Muscle layer of colon (tissue), 2 donors: ENCODE results near the gene TMEM51.

Experiments used
- H3K27ac ChIP-seq: one replicate; pipeline ENCODE4 v1.7.0; 2013; ENCODE audit warnings: low read depth, mild to moderate bottlenecking, low read length, moderate library complexity
- H3K27me3 ChIP-seq, 2 donors: one replicate each; pipeline ENCODE4 v1.7.0; 2013; ENCODE audit warnings: low read length in 2 of 2, mild to moderate bottlenecking in 2 of 2; ENCODE audit not compliant: insufficient read depth in 2 of 2, control insufficient read depth in 1 of 2
- H3K36me3 ChIP-seq: one replicate; pipeline ENCODE4 v1.7.0; 2013; ENCODE audit warnings: mild to moderate bottlenecking, low read length; ENCODE audit not compliant: insufficient read depth
- H3K4me1 ChIP-seq: one replicate; pipeline ENCODE4 v1.7.0; 2013; ENCODE audit warnings: mild to moderate bottlenecking, low read length; ENCODE audit not compliant: insufficient read depth
- H3K4me3 ChIP-seq, 2 donors: one replicate each; pipeline ENCODE4 v1.7.0; 2013; ENCODE audit warnings: low read length in 2 of 2, low read depth in 1 of 2, mild to moderate bottlenecking in 1 of 2, moderate library complexity in 1 of 2
- H3K9ac ChIP-seq: one replicate; pipeline ENCODE4 v1.7.0; 2013; ENCODE audit warnings: low read length
- H3K9me3 ChIP-seq: one replicate; pipeline ENCODE4 v1.7.0; 2013; ENCODE audit warnings: mild to moderate bottlenecking, low read length
- donor health status: abdominal sarcoma.
- donor health status: Adenocarcinoma of cecum.

The TMEM51 gene

DNA sequence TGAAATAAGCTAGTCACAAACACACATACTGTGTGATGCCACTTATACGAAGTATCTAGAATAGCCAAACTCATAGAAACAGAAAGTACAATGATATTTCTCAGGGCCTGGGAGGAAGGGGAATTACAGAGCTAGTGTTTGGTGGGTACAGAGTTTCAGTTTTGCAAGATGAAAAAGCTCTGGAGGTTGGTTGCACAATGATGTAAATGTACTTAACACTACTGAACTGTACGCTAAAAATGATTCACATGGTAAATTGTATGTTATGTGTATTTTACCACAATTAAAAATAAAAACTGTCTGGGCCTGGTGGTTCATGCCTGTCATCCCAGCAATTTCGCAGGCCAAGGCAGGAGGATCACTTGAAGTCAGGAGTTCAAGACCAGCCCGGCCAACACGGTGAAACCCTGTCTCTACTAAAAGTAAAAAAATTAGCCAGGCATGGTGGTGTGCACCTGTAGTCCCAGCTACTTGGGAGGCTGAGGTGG, 78.2 kb downstream of the TMEM51 start:
- Histone ChIP-seq H3K4me3 (no peak overlapping the region), H3K4me1 (no peaks in the 10 kb centered on the region), H3K27ac (no peak overlapping the region), H3K9ac (no peak overlapping the region), H3K9me3 (no peaks in the 10 kb centered on the region), H3K27me3 (no peaks in the 10 kb centered on the region), H3K36me3 (no peaks in the 10 kb centered on the region)

DNA sequence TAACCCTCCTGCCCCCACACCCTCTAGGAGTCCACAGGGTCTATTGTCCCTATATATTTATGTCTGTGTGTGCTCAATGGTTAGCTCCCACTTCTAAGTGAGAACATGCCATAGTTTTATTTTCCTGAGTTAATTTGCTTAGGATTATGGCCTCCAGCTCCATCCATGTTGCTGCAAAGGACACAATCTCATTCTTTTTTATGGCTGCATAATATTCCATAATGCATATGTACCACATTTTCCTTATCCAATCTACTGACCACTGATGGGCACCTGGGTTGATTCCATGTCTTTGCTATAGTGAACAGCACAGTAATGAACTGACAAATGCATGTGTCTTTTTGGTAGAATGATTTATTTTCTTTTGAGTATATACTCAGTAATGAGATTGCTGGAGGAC, 80.1 kb downstream of the TMEM51 start:
- Histone ChIP-seq H3K27ac (no peak overlapping the region), H3K27me3 (no peaks in the 10 kb centered on the region), H3K4me1 (no peaks in the 10 kb centered on the region), H3K36me3 (no peaks in the 10 kb centered on the region), H3K9ac (no peak overlapping the region), H3K4me3 (no peak overlapping the region), H3K9me3 (no peaks in the 10 kb centered on the region)

DNA sequence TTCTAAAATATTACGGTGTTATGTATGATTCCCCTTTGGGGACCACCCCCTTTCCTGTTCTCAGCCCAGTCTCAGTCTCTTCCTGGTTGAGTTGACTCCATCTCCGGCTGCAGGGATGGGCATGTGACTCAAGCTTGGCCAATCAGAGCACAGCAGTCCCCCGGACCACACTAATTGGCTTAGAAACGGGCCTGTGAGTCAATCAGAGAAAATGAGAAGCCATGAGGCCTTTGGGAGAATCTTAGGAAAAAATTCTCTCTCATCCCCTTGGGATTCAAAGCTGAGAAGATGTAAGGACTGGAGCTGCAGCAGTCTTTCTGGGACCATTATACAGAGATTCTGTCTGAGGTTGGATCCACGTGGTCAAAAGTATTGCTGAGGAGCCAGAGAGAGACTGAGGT, 82.8 kb downstream of the TMEM51 start:
- Histone ChIP-seq H3K4me3 (no peak overlapping the region), H3K27me3 (no peaks in the 10 kb centered on the region), H3K9me3 (no peaks in the 10 kb centered on the region), H3K9ac (no peak overlapping the region), H3K27ac (no peak overlapping the region), H3K4me1 (no peaks in the 10 kb centered on the region), H3K36me3 (no peaks in the 10 kb centered on the region)

DNA sequence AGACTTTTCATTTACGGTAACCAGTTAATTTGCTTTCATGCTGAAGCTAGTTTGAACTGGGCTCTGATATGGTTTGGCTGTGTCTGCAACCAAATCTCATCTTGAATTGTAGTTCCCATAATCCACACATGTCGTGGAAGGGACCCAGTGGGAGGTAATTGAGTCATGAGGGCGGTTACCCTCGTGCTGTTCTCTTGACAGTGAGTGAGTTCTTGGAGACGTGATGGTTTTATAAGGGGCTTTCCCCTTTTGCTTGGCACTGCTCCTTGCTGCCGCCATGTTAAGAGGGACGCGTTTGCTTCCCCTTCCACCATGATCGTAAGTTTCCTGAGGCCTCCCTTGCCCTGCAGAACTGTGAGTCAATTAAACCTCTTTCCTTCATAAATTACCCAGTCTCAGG, 83.2 kb downstream of the TMEM51 start:
- Histone ChIP-seq H3K9ac (no peak overlapping the region), H3K36me3 (no peaks in the 10 kb centered on the region), H3K27me3 (no peaks in the 10 kb centered on the region), H3K27ac (no peak overlapping the region), H3K4me3 (no peak overlapping the region), H3K4me1 (no peaks in the 10 kb centered on the region), H3K9me3 (no peaks in the 10 kb centered on the region)

DNA sequence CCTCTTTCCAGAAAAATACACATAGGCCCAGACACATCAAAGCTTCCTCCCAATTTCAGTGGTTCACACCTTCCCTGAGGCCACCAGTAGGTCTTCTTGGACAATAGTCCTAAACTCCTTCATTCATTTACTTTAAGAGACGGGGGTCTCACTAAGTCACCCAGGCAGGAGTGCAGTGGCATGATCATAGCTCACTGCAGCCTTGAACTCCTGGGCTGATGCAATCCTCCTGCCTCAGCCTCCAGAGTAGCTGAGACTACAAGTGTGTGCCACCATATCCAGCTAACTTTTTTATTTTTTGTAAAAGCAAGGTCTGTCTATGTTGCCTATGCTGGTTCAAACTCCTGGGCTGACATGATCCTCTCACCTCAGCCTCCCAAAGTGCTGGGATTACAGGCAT, 85.2 kb downstream of the TMEM51 start:
- no peaks in the 10 kb centered on the region for H3K36me3 ChIP-seq
- no peak overlapping the region for H3K9ac ChIP-seq
- H3K27ac ChIP-seq, result no peak overlapping the region
- H3K4me3 ChIP-seq, result no peak overlapping the region
- H3K27me3 ChIP-seq, result no peaks in the 10 kb centered on the region
- peaks cover 14% of the 10 kb centered on the region for H3K4me1 ChIP-seq
- no peaks in the 10 kb centered on the region for H3K9me3 ChIP-seq

DNA sequence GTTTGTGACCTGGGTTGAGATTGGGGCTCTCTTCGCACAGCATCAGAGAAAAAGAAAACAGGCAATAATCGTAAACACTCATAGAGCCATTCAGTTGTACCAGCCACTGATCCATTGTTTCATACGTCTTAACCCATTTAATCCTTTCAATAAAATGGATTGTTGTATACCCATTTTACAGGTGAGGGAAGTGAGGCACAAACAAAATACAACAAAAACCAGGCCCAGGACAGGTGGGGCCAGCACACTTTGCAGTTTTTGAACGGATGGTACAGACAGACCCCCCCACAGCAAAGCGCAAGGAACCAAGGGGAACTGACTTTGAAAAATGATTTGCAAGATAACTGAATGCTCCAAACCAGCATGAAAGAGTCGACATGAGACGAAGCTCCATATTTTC, 89.2 kb downstream of the TMEM51 start:
- peak overlapping the region; percentile 66 for H3K27ac ChIP-seq
- H3K4me1 ChIP-seq, result peaks cover 49% of the 10 kb centered on the region
- H3K9ac ChIP-seq, result no peak overlapping the region
- H3K27me3 ChIP-seq, result no peaks in the 10 kb centered on the region
- H3K36me3 ChIP-seq, result no peaks in the 10 kb centered on the region
- no peaks in the 10 kb centered on the region for H3K9me3 ChIP-seq
- no peak overlapping the region for H3K4me3 ChIP-seq

GRCh38 chr1:15243275-15244043, 89.9 kb downstream of the TMEM51 start:
- Histone ChIP-seq H3K27me3 (no peaks in the 10 kb centered on the region), H3K4me1 (peaks cover 52% of the 10 kb centered on the region), H3K4me3 (peak overlapping the region in 1 of 2 donors; percentile 14), H3K9ac (no peak overlapping the region), H3K36me3 (no peaks in the 10 kb centered on the region), H3K27ac (peak overlapping the region; percentile 66), H3K9me3 (no peaks in the 10 kb centered on the region)

GRCh38 chr1:15244813-15245212, 91.3 kb downstream of the TMEM51 start:
- Histone ChIP-seq H3K36me3 (no peaks in the 10 kb centered on the region), H3K9me3 (no peaks in the 10 kb centered on the region), H3K27ac (peak overlapping the region; percentile 79), H3K27me3 (no peaks in the 10 kb centered on the region), H3K9ac (no peak overlapping the region), H3K4me1 (peaks cover 52% of the 10 kb centered on the region), H3K4me3 (no peak overlapping the region)

DNA sequence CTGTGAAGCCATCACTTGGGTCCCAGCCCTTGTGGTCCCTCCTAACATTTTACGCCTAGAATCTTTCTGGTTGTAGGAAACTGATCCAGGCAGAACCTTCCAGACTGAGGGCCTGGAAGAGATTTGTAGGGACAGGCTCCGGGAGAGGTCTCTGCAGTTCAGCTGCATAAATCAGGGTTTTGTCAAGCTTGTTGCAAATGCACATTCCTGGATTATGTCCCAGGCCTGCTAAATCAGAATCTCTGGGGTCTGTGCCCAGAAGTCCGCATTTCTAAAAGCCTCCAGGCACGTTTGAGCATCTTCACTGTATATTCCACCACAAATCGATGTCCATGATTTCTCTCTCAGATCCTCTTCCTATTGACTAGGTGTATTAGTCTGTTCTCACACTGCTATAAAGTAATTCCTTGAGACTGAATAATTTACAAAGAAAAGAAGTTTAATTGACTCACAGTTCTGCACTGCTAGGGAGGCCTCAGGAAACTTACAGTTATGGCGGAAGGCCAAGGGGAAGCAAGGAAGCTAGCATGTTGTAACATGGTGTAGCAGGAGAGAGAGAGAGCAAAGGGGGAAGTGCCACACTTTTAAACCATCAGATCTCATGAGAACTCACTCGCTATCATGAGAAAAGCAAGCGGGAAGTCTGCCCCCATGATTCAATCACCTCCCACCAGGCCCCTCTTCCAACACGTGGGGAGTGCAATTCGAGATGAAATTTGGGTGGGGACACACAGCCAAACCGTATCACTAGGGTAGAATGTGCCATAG, 92.2 kb downstream of the TMEM51 start:
- Histone ChIP-seq H3K9ac (no peak overlapping the region), H3K4me3 (no peak overlapping the region), H3K4me1 (peaks cover 52% of the 10 kb centered on the region), H3K27me3 (no peaks in the 10 kb centered on the region), H3K9me3 (no peaks in the 10 kb centered on the region), H3K36me3 (no peaks in the 10 kb centered on the region), H3K27ac (peak overlapping the region; percentile 79)

GRCh38 chr1:15246960-15247614, 93.5 kb downstream of the TMEM51 start, which contains the start of gene FHAD1:
FHAD1 (plus strand) TSS chr1:15247223; CDS start chr1:15251785, 4,562 bp downstream.
- Histone ChIP-seq H3K27ac (peak within 1 kb of the TSS; percentile 79), H3K9me3 (no peaks in the 10 kb centered on the region), H3K4me3 (peak within 1 kb of the TSS; percentile 41 to 61), H3K4me1 (peaks cover 52% of the 10 kb centered on the region), H3K36me3 (no peaks in the 10 kb centered on the region), H3K9ac (no peak within 1 kb of the TSS), H3K27me3 (no peaks in the 10 kb centered on the region)

DNA sequence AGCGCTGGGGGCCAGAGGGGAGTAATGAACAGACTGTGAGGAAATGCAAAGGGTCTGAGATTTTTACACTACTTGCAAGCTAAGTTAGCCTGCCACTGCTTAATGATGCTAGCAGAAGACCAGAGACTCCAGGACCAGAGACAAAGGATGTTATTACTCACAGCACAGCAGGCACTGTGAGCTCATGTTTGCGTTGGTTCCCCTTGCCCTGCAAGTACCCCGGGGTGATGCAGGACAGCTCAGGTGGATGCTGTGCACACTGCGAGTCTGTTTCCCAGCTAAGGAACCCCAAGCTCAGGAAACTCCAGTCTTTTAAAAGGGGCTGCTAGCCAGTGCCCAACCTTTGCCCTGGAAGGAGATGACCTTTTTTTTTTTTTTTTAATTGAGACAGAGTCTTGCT, 94.7 kb downstream of the TMEM51 start:
- H3K4me1 ChIP-seq, result peaks cover 43% of the 10 kb centered on the region
- H3K27me3 ChIP-seq, result no peaks in the 10 kb centered on the region
- no peaks in the 10 kb centered on the region for H3K36me3 ChIP-seq
- H3K9ac ChIP-seq, result no peak overlapping the region
- peak overlapping the region; percentile 2 for H3K27ac ChIP-seq
- H3K4me3 ChIP-seq, result no peak overlapping the region
- no peaks in the 10 kb centered on the region for H3K9me3 ChIP-seq
